ENCODE data around the gene FAM20C.

DNA sequence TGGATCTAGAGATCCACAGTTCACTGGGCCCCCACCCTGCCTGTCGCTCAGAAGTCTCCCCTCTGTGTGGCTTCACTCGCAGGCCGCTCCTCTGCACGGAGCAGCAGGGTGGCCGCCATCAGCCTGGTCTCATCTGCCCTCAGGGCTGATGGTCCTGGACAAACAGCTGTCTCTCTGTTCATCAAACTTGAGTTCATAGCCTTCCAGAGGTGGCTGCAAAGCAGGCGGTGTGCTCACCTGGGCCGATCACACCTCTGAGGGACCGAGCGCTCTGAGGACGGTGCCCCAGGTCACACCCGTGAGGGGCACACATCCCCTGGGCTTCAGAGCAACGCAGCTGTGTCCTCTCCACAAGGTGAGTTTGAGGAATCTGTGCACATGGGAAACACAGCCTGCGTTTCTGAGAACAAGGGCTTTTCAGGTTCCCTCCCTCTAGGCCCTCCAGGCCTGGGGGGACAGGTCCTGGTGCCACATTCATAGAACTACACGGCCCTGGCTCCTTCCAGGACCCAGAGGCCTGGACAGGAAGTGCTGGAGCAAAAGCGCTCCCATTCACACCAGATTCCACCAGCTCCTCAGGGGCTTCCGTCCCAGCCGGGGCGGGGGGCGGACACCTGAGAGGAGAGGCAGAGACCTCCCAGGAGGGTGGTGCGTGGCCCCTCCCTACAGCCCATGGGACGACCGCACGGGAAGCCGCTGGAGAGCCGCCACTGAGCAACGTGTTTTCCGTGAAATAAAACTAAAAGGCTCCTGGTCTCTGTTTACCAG, 31.2 kb upstream of the FAM20C start:
- TF ChIP-seq HCFC1 (IDR thresholded peaks at IDR 0.05; ENCODE audit: low read length) (no peak), ATF7 (IDR thresholded peaks at IDR 0.05; ENCODE audit: low read depth) (no peak), KDM1A (IDR thresholded peaks at IDR 0.05; ENCODE audit: borderline replicate concordance) (no peak), SREBF1 (IDR thresholded peaks at IDR 0.05; ENCODE audit: low read length) (no peak), POLR2AphosphoS5 (IDR thresholded peaks at IDR 0.05; ENCODE audit: low read length) (no peak), SRF (IDR thresholded peaks at IDR 0.05; ENCODE audit: low read depth in 2 of 2, low read length in 2 of 2) (no peak), CHD4 (IDR thresholded peaks at IDR 0.05) (no peak), STAT1 (conservative IDR thresholded peaks at IDR 0.05) (no peak), EP300 (IDR thresholded peaks at IDR 0.05; ENCODE audit: borderline replicate concordance in 1 of 2, control insufficient read depth in 1 of 2, low read depth in 2 of 2, low read length in 2 of 2) (no peak)
- TF ChIP-seq, protein P1, sequence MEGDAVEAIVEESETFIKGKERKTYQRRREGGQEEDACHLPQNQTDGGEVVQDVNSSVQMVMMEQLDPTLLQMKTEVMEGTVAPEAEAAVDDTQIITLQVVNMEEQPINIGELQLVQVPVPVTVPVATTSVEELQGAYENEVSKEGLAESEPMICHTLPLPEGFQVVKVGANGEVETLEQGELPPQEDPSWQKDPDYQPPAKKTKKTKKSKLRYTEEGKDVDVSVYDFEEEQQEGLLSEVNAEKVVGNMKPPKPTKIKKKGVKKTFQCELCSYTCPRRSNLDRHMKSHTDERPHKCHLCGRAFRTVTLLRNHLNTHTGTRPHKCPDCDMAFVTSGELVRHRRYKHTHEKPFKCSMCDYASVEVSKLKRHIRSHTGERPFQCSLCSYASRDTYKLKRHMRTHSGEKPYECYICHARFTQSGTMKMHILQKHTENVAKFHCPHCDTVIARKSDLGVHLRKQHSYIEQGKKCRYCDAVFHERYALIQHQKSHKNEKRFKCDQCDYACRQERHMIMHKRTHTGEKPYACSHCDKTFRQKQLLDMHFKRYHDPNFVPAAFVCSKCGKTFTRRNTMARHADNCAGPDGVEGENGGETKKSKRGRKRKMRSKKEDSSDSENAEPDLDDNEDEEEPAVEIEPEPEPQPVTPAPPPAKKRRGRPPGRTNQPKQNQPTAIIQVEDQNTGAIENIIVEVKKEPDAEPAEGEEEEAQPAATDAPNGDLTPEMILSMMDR (IDR thresholded peaks at IDR 0.05 in 2 of 3, conservative IDR thresholded peaks at IDR 0.05 in 1 of 3; ENCODE audit: control insufficient read depth in 2 of 3, extremely low read depth in 1 of 3, insufficient read depth in 1 of 3, low read depth in 3 of 3, low read length in 3 of 3) = no peak
